GM21717 (cell line): ENCODE measurements around the gene TTC36.

Experiments
- ATAC-seq: cut with Tn5 transposase; IDR thresholded peaks from one replicate; pipeline ENCODE4 v1.9.1; 2021; ENCODE audit warnings: mild to moderate bottlenecking, moderate library complexity; ENCODE audit not compliant: unreplicated experiment

TTC36 gene

DNA sequence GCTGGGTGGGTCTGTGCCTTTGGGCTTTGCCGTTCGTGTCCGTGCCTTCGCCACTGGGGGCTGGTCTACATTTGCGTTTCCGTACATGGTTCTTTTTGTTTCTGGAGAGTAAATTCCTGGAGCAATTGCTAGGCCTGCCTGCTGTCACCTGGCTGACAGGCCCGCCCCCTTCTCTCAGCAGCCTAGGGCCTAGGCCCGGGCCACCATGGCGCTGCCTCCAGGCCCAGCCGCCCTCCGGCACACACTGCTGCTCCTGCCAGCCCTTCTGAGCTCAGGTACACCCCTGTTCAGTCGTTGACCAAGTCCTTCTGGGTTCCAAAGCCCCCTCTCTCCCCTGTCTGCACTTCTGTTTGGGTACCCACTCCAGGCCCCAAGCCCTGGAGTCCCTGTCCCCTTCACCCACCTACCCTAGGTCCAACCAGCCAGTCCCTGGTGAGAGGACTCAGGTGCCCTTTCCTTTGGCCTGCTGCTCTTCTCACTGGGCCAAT lies 4.4 kb downstream of the TTC36 start:
- ATAC-seq = no peak

DNA sequence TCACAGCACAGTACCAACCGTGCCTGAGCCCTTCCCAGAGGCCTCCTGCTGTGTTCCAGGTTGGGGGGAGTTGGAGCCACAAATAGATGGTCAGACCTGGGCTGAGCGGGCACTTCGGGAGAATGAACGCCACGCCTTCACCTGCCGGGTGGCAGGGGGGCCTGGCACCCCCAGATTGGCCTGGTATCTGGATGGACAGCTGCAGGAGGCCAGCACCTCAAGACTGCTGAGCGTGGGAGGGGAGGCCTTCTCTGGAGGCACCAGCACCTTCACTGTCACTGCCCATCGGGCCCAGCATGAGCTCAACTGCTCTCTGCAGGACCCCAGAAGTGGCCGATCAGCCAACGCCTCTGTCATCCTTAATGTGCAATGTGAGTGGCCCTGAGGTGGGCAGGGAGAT lies 4.8 kb downstream of the TTC36 start:
- ATAC-seq = no peak

DNA sequence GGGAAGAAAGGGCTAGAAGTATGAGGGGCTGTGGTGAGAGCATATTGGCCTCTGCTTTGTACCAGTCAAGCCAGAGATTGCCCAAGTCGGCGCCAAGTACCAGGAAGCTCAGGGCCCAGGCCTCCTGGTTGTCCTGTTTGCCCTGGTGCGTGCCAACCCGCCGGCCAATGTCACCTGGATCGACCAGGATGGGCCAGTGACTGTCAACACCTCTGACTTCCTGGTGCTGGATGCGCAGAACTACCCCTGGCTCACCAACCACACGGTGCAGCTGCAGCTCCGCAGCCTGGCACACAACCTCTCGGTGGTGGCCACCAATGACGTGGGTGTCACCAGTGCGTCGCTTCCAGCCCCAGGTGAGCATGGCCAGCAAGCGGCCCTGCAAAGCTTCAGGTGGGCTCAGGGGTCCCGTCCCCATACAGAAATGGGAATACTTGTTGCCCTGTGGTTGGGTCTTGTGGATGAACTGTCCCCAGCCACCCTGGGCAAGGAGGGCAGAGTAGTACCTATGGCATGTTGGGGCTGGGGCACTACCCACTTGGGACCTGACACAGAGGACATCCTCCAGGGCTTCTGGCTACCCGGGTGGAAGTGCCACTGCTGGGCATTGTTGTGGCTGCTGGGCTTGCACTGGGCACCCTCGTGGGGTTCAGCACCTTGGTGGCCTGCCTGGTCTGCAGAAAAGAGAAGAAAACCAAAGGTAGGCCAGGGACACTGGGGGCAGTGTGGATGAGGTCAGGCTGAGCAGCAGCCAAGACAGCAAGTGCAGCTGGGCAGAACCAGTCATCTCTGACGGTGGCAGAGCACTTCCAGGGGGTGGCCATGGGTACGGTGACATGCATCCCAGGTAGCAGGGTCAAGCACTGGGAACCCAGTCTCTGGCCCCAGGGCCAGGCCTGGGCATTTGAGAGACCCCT lies 5.8 kb downstream of the TTC36 start:
- no peak for ATAC-seq

DNA sequence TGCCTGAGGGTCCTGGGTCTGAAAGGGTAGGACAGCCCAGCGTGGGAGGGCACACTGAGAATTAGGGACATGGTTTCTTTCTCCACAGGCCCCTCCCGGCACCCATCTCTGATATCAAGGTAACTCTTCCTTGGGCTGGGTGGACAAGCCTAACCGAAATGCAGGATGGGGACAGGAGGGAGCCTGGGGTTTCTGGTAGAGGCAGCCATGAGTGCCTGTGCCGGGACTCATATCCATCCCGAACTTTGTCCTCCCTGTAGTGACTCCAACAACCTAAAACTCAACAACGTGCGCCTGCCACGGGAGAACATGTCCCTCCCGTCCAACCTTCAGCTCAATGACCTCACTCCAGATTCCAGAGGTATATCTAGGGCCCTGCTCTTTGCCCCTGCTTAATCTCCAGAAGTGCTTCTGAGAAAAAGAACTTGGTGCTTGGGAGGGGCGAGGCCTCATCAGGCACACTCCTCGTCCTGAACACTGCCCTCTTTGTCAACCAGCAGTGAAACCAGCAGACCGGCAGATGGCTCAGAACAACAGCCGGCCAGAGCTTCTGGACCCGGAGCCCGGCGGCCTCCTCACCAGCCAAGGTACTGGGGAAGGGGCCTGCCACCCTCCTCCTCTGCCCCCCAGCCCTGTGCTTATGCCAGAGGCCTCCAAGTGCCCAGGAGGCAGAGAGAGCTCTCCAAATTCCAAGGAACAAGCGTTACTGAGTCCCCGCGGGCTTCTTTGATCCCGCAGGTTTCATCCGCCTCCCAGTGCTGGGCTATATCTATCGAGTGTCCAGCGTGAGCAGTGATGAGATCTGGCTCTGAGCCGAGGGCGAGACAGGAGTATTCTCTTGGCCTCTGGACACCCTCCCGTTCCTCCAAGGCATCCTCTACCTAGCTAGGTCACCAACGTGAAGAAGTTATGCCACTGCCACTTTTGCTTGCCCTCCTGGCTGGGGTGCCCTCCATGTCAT lies 6.8 kb downstream of the TTC36 start:
- ATAC-seq = no peak

DNA sequence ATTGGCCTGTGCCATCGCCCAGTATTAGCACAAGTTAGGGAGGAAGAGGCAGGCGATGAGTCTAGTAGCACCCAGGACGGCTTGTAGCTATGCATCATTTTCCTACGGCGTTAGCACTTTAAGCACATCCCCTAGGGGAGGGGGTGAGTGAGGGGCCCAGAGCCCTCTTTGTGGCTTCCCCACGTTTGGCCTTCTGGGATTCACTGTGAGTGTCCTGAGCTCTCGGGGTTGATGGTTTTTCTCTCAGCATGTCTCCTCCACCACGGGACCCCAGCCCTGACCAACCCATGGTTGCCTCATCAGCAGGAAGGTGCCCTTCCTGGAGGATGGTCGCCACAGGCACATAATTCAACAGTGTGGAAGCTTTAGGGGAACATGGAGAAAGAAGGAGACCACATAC lies 8.0 kb downstream of the TTC36 start:
- ATAC-seq = no peak

DNA sequence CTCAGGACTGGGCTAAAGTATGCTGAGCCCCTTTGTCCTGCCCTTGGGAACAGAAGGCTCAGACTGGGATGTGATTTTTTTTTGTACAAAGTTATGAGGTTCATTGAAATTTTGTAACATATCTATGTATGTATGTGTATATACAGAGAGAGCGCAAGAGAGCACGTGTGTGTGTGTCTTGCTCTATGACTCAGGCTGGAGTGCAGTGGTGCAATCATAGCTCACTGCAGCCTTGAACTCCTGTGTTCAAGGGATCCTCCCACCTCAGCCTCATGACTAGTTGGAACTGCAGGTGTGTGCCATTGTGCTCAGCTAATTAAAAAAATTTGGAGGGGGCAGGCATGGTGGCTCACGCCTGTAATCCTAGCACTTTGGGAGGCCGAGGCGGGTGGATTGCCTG lies 9.5 kb downstream of the TTC36 start:
- ATAC-seq = no peak

DNA sequence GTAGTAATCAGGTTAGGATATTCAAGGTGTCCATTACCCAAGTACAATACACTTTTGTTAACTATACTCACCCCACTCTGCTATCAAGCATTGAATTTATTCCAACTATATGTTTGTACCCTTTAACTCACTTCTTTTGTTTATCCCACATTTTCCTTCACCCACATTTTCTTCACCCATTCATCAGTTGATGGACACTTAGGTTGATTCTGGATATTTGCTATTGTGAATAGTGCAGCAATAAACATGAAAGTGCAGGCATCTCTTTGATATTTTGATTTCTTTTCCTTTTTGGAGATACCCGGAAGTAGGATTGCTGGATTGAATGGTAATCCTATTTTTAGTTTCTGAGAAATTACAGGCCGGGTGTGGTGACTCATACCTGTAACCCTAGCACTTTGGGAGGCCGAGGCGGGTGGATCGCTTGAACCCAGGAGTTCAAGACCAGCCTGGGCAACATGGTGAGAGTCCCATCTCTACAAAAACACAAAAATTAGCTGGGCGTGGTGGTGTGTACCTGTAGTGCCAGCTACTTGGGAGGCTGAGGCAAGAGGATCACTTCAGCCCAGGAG lies 10.2 kb downstream of the TTC36 start:
- ATAC-seq = no peak

DNA sequence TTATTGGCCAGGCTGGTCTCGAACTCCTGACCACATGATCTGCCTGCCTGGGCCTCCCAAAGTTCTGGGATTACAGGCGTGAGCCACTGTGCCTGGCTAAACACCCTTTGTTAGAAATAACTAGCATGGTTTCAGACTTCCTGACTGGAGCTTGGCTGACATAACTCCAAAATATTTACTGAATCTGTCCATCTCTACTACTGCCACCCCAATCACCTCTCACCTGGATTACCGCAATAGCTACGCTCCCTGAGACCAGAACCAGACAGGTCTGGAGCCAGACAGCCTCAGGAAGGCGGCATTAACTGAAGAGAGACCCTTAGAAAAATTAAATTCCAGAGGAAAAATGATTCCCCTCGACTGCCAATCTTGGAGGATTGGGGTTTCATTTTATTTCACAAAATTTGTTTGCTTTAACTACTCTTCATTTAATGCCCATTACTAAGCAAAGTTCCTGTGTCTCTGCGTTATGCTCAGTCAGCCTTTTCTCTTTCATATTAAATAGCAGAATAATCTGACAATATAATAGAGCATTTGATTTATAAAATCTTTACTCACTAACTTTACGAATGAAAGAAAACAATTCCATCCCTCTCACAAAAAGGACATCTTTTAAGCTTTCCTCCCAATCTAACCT lies 16.9 kb downstream of the TTC36 start:
- no peak for ATAC-seq

DNA sequence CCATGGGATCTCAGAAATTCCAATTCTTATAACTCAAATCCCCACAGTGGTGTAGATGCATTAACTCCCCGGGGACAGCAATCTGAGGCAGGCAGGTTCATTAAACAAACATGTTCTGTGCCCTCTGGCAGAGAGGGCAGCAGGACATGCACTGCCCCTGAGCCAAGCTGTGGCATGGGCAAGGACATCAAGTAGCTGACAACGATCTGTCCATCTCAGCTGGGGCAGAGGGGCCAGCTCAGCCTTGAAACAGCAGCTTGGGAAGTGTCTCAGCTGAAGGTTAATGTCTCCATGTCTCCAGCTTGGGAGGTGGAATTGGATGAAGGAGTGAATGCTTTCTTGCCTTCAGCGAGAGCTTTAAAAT lies 17.4 kb downstream of the TTC36 start:
- ATAC-seq = no peak

DNA sequence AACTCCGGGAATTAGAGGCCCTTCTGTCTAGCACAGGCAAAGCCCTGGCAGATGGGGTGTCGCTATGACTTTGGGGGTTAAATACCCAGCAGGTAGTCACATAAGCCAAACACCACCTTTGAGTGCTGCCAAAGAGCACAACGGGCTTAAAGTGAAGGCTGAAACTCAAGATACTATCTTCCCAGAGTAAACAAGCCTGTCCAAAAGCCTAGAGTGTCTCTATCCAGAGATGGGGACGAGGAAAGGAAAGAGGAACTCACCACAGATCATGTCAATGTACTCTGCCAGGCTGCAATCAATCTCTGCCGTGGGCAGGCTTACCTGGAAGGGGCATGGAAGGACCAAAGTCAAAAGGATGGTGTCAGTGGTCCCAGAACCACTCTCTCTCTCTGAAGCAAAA lies 18.3 kb downstream of the TTC36 start:
- no peak for ATAC-seq

DNA sequence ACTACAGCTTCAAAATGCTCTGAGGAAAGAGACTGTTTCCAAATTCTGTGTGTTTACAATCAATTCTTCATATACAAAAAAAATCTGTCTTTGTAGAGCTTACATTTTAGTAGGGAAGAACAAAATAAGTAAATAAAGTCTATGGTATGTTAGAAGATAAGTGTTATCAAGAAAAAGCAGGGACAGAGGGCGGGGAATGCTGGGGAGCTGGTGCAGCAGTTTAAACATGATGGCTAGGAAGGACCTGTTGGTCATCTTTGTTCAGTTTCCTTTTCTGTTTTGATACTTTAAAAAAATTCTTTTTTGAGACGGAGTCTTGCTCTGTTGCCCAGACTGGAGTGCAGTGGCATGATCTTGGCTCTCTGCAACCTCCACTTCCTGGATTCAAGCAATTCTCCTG lies 19.9 kb downstream of the TTC36 start:
- ATAC-seq = no peak

DNA sequence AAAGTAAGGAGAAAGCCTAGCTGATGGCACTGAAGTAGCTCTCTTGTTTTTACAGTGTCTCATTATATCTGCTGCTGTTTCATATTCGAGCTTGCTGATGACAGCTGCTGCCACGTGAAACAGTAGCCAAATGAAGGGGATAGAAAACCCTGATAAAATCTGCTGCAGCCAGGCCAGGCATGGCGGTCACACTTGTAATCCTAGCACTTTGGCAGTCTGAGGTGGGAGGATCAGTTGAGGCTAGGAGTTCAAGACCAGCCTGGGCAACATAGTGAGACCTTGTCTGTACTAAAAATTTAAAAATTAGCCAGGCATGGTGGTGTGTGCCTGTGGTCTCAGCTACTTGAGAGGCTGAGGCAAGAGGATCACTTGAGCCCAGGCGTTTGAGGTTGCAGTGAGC lies 25.1 kb downstream of the TTC36 start:
- ATAC-seq = no peak

DNA sequence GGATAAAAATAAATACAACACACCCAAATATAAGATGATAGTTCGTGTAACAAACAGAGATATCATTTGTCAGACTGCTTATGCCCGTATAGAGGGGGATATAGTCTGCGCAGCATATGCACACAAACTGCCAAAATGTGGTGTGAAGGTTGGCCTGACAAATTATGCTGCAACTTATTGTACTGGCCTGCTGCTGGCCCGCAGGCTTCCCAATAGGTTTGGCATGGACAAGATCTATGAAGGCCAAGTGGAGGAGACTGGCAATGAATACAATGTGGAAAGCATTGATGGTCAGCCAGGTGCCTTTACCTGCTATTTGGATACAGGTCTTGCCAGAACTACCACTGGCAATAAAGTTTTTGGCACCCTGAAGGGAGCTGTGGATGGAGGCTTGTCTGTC lies 33.5 kb downstream of the TTC36 start:
- ATAC-seq = no peak

DNA sequence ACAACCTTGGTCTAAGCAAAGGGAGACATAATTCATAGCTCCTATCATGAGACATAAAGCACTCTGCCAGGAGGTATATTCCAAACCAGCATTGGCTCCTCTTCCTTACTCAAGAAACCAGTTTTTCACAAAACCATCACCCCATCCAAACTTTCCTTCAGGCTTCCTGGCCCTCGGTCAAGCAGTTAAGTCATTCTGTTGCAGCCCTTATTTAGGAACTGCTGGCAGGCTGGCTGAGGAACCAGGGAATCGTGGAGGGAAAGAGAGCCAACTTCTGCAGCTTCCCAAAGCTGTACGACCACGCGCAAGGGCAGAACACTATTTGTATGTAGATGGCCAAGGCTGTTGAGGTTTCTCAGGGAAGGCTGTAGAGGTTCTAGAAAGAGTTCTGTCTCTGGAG lies 37.8 kb downstream of the TTC36 start:
- no peak for ATAC-seq

DNA sequence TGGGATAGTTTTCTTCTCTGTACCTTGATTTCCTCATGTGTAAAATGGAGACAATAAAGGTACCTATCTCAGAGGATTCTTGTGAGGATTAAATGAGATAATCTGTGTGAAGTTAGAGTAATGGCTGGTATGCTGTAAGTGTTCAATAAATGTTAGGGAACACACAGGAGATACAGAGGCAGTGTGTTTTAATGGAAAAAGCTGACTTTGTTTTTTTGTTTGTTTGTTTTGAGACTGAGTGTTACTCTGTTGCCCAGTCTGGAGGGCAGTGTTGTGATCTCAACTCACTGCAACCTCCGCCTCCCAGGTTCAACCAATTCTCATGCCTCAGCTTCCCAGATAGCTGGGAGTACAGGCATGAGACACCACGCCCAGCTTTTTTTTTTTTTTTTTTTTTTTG lies 42.4 kb downstream of the TTC36 start:
- no peak for ATAC-seq

DNA sequence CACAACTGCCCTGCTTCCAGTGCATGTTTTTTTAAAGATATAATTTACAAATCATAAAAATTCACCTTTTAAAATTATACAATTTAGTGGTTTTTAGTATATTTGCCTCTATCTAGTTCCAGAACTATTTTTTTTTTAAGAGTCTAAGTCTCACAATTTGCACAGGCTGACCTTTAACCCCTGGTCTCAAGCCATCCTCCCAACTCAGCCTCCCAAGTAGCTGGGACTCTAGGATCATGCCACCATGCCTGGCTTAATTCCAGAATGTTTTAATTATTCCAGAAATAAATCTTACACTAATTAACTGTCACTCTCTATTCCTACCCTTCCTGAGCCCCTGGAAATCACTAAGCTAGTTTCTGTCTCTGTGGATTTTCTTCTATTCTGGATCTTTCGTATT lies 43.5 kb downstream of the TTC36 start:
- no peak for ATAC-seq

DNA sequence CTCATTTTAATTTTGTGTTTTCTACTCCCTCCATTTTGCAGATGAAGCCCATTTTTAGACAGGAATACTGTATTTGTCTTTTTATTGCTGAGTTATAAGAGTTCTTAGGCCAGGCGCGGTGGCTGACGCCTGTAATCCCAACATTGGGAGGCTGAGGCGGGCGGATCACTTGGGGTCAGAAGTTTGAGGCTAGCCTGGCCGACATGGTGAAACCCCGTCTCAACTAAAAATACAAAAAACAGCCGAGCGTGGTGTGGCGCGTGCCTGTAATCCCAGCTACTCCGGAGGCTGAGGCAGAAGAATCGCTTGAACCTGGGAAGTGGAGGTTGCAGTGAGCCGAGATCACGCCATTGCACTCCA lies 44.4 kb downstream of the TTC36 start:
- ATAC-seq = peak; percentile 5

DNA sequence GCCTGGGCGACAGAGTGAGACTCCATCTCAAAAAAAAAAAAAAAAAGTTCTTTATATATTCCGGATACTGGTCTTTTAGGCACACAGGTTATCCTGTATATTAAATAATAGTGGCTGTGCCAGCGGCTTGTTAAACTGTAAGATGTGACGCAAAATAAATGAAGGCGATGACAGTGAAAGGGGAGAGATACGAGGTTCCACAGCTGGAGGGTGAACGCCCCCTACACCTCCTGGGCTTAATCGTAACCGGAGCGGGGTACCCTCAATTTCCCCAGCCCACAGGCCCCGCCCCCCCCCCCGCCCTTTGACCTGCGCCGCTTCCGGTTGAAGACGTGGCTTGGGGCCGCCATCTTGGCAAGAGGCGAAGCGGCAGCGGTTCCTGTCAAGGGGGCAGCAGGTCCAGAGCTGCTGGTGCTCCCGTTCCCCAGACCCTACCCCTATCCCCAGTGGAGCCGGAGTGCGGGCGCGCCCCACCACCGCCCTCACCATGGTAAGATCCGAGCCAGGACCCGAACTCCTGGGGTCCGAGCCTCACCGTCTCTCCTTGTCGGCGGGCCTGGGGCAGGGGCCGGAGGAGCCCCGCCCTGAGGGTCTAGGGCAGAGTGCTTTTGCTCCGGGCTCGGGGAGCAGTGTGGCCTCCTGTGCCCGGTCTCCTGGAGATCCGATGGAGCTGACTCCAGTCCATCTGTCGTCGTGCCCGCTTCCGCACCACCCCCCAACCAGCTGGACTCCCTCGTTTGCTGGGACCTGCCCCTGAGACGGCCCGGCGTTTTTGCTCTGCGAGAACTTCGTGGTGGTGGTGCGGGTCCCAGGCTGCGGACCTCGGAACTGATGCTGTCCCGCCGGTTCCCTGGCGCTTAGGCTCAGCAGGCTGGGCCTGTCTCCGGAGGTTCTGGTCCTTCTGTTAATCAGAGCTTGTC lies 45.0 kb downstream of the TTC36 start, which contains the start of gene ARCN1:
ARCN1 (plus strand) TSS at position 349 of the 920 bp plus-strand sequence; CDS start at position 488, 139 bp downstream.
- peak; percentile 58 for ATAC-seq

DNA sequence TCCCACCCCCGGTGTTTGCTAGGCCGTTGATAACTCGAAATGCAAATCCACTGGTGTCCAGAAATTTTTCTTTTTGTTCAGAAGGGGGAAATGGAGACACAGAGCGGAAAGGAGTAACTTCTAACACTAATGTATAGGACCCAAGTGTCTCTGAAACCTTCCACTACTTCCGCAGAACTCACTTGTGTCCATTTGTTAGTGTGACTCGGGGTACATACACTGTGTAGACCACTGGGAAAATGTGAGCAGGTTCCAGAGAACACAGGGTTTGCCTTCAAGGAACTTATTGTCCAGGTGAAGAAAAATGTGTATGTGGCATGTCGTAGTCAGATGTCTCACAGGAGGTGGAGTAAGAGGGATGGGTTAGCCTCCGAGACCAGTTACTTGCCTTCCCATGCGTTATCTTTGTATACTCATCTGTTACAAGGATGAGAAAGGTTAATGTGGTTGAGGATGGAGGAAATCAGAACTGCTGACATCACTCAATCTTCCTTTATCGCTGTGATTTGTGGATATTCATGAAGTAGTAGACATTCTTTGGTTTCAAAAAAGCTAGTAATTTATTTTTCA lies 45.8 kb downstream of the TTC36 start:
- peak; percentile 22 for ATAC-seq
